ENCODE results near the gene PI4KA.

GRCh38 chr22:20903093-20903492, 44.5 kb upstream of the PI4KA start:
- TF ChIP-seq CTCF (IDR thresholded peaks at IDR 0.05; ENCODE audit: low read depth, low read length) (no peak), EZH2phosphoT487 (IDR thresholded peaks at IDR 0.05; ENCODE audit: low read depth) (no peak)
